HG02678 (cell line): ENCODE measurements around the gene ZNF827.

Source experiments
- ATAC-seq: cut with Tn5 transposase; IDR thresholded peaks from one replicate; pipeline ENCODE4 v1.9.1; 2021; ENCODE audit warnings: mild to moderate bottlenecking, moderate library complexity; ENCODE audit not compliant: unreplicated experiment

The ZNF827 gene

DNA sequence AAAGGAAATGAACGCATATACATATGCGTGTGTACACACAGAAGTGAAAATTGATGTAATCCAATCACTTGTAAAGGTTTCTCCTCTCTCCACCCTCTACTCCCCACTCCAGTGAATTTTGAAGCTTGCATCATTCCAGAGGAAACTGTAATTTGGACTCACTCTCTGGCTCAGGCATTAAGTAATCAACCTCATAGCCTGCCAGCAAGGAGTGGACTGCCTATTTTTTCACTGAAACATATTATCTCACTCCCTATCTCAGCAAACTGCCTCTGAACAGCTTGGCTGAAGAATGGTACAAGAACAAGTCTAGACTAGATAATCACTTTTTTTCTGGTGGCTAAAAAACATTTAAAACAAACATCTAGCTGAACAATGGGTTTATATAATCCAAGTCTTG lies 134.5 kb downstream of the ZNF827 start:
- ATAC-seq = no peak

DNA sequence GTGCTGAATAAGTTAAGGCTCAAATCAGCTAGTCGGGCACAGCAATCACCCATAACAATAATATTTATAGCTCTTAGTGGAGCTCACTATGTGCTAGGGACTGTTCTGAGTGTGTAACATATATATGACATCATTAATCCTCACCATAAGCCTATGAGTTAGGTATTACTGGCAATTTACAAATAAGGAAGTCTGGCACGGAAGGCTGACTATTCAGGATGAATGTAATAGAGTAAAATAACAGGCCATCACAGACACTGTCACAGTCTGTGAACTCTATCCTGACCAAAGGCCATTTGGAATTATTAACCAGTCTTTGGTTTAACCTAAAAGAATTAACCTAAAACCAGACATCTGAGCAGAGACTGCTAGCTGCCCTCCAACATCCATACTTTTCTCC lies 139.4 kb downstream of the ZNF827 start:
- ATAC-seq = no peak

DNA sequence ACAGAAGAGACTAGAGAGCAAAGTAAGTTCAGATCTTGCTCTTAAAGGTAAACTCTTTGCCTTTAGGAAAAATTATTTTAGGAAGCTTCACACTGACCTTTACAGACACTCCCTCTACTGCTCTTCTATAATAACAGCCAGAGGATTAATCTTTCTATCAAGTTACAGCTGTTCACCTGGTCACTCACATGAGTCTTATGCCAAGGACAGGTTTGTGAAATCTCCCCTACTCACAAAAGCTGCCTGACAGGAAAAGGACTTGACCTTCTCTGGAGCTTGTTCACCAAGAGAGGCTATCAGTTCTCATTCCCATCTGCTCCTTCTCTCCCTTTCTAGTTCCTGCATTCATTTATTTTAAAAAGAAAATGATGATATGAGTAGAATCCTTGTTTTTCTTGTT lies 141.3 kb downstream of the ZNF827 start:
- ATAC-seq = no peak

DNA sequence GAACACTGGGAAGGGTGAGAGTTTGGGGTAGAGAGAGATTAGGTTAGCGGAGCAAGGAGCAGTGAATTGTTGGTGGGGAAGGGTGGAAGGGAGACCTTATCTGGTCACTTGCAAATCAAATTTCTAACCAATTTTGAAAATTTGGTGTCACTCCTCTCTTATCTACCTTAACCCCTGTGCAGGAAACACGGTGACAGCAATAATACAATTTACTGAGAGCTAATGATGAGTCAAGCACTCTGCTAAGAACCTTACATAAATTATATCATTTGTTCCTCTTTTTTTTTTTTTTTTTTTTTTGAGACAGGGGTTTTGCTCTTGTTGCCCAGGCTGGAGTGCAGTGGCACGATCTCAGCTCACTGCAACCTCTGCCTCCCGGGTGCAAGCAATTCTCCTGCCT lies 142.3 kb downstream of the ZNF827 start:
- no peak for ATAC-seq

DNA sequence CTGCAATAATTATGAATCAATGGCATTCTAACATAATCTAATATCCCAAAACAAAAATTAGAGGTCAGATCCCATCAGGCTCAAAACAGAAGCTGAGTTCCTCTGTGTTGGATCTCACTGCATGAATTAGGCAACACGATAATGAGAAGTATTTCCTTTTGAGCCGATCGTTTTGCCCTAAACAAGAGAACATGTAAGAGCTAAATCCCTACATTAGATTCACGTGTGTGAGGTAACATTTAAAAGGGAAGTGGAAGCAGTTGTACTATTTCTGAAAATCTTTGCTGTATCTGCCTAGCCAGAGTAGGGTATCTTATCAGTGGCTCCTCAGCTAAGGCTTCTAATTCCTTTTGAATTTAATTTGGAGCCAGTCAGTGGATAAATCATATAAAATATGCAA lies 143.1 kb downstream of the ZNF827 start:
- ATAC-seq = no peak

DNA sequence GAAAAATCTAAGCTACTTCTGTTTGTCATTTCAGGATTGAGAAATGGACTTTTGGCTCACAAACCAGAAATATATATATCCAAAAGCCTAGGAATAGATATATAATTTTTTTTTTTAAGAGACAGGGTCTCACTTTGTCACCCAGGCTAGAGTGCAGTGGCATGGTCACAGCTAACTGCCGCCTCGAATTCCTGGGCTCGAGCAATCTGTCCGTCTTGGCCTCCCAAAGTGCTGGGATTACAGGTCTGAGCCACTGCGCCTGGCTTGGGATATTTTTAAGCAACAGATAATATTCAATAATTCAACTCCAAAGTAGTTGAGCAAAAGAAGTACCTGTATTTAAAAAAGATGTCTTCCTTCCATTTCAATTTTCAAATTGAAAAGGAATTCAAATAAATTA lies 146.2 kb downstream of the ZNF827 start:
- ATAC-seq = no peak

DNA sequence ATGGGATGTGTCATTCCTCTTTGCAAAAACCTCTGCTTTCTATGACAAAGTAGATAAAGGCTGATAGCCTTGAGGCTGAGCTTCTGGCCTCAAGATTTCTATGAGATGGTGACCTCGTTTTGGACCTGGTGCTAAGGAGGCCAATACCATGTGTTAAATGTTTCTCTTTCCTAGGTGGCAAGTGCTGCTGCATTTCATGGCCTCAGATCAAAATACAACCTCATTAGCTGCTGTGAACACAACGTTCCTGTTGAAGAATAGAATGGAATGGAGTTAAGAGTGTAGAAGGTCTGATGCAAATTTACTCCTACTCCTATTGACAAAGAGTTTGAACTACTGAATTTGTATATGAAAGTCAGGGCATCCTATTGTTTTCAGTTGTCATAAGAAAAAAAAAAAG lies 146.6 kb downstream of the ZNF827 start:
- ATAC-seq = no peak

DNA sequence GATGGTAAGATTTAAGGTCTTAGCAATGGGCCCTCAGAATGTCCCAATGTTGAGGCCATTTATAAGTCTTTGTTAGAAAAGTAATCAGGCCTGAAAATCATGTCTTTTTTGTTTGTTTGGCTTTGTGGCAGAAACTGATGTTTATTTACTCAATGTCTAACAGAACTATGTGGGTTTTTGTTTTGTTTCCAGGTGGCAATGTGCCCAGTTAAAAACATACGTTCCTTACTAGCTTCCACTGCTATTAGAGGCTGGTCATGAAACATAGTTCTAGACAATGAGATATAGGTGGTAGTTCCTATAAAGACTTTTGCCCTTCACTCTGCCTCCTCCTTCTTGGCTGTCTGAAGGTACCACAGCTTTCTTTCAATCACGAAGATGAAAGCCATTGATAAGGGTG lies 149.9 kb downstream of the ZNF827 start:
- no peak for ATAC-seq

DNA sequence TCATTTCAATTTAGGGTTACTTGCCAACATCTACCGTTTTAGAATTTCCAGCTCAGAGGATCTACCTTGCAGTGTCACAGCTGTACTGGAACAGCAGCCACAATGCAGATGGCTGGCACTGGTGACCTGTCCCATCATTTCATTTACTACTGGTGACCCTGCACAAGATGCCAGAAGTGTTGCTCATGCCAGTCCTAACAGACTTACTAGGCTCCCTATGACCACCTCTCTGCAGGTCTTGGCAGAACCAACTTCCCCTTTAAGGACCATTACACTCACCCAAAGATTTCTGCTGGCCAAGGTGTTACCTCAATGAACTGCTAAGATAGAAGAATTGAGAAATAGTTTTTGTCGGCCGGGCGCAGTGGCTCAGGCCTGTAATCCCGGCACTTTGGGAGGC lies 151.8 kb downstream of the ZNF827 start:
- no peak for ATAC-seq

DNA sequence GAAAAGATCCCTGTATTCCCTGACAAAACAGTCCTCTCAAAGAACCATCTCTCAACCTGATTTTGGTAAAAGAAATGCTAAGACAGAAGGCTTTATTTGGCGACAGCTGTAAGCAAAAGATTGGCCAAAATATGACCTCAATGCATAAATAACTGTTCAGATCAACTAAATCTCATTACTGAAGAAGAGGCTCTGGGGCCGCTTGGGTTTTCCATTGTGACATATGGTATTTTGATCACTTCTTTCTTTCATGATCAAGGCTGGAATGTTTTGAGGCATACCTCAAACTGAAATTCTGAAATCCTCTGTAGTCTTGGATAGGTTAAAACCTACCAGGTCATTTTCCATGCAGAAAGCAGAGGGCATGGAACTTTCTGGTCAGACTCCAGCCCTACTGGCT lies 152.4 kb downstream of the ZNF827 start:
- no peak for ATAC-seq

DNA sequence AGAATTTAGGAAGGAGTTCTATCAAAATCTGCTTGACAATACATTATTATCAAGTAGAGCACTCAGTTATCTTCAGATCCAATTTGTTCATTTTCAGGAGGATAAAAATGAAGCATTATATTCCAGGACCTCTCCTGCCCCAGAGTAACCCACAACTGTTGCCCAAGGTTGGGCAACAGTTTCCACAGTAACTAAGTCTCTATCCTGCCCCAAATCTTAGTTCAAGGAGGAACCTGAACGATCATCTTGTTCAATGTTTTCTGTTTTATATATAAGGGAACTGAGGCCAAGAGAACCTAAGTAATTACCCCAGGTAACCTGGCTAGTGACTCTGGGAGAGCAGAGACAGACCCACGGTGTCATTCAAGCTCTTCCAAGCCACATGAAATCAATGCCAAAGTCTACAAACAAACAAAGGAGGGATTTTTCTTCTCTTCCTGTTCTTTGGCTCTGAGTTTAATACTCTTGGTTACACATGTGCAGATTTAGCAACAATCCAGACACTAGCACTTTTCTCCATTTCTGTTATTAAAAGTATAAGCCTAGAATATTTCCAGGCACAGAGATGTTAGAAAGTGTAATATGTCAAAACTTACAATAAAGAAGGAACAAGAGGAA lies 153.1 kb downstream of the ZNF827 start:
- ATAC-seq = no peak

DNA sequence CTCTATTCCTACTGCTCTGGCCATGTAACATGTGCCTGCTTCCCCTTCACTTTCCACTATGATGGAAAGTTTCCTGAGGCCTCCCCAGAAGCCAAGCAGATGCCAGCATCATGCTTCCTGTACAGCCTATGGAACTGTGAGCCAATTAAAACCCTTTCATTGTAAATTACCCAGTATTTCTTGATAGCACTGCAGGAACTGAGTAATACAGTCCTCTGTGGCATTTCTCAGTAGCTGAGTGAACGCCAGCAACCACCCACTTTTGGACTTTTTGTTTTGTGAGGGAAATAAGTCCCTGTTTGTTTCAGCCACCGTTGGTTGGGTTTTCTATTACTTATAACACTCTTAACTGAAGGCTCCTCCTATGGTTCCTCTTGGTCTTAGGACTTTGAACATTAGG lies 154.6 kb downstream of the ZNF827 start:
- no peak for ATAC-seq

DNA sequence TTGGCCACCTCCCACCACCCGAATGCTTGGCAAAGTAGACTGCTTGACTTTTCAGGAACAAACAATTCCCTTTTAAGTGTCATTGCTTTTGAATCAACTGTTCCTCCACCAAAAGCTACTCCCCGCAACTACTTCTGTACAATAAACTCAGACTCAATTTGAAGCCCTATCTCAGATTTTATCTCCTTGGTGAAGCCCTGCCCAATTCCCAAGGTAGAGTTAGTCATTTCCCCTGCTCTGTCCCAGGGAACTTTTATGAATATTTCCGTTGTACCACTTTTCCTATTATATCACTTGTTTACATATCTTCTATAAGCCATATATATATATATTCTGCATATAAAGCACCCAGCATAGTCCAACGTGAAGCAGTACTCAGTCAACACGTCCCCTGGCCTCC lies 155.9 kb downstream of the ZNF827 start:
- ATAC-seq = no peak

DNA sequence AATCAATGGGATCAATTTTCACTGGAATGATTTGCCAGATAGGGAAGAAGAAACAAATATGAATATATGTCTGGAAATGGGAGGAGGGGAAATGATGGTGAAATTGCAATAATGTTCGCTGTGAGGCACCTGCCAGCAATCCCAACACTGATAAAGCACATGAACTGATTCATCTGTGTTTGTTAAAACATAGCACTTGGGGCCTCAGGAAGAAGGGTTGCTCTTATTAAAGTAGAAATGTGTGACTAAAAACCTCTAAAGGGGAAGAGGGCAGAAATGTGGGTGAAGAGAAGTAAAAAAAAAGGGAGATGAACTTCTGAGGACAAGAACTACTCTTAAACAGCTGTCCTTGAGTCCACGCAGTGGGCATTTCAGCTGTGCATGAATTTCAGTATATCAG lies 157.3 kb downstream of the ZNF827 start:
- no peak for ATAC-seq

DNA sequence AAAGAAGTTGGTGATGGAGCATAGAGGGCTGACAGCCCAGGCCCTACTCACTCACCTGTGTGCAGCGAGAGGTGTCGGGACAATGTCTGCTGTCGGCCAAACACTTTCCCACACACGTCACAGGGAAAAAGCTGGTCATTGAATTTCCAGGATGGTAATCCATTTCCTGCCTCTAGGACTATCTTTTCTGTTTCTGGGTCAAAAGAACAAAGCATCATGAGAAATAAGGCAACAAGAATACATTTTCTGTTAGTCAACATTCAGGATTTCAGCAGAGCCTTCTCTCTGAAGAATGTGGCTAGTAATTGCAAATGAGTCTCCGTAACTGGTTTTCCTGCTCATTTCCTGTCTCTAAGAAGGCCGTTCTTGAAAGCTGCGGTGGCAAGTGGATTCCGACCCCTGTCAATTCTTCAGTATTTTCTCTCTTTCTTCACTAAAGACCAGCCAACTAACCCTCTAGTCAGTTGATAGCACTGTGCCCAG lies 159.3 kb downstream of the ZNF827 start:
- no peak for ATAC-seq

DNA sequence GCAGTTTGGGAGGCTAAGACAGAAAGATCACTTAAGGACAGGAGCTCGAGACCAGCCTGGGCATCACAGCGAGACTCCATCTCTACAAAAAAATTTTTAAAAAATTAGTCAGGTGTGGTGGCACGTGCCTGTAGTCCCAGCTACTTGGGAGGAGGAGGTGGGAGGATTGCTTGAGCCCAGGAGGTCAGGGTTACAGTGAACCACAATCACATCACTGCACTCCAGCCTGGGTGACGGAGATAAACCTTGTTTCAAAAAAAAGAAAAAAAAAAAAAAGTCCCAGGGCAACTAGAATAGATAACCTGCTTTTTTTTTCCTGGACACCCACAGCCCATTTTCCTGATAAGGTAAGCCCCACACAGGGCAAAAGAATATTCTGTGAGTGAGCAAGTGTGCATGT lies 162.4 kb downstream of the ZNF827 start:
- no peak for ATAC-seq

DNA sequence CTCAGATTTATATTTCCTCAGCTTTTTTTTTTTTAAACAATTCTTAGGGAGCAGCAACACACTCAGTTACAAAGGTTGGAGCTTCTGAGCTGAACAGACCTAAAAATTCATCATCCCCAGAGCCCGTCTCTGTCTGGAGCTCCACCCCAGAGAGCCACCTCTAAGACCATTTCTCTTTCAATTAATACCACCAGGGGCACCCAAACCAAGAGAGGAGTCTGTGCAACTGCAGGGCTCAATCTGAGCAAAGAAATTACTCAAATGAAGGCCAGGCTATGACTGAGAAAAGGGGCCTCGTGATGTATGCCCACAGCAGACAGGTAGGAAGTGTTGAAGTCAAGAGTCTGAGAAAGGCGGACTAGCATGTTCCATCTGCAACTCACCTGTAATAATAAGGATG lies 163.2 kb downstream of the ZNF827 start:
- no peak for ATAC-seq

DNA sequence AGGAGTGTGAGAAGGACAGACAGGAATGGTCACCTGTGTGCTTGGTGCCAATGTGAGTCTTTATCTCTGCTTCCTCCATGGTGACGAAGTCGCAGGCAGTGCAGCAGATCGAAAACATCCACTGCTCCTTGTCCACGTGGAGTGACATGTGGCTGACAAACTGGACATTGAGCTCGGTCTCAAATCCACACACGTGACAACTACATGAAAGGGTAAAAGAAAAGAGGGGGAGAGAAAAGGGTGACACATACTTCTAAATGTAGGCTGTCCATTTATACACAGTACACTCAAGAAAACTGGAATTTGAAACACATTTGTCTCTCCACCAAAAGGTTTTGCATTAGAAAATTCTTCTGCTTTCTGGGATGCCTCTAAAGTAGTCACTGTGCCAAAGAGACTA lies 164.2 kb downstream of the ZNF827 start:
- no peak for ATAC-seq

DNA sequence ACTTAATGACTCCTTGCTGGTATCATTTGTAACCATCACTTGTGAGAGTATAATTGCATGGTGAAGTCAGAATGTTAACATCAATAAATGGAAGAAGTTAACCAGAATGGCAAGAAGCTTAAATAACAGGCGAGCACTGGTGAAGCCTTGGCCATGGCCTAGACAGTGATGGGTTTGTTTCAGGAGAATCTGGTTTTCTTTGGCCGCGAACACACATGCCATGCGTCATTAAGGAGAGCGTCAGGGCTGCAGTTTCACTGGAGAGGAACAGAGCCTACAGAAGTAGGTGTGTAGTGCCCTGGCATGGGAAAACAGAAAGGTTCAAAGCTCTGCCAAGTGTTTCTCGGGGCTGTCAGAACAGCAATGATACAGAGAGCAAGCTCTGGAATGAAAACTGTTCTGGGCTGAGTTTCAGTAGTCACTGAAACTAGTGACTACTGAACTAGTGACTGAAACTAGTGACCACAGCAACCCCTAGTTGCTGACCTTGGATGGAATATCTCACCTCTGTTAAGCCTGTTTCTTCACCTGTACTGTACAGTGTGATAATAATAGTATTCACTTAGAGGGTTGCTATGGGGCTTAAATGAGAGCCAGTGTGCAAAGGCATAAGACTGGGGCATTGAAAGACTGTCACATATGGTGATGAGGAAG lies 164.9 kb downstream of the ZNF827 start:
- peak; percentile 94 for ATAC-seq

DNA sequence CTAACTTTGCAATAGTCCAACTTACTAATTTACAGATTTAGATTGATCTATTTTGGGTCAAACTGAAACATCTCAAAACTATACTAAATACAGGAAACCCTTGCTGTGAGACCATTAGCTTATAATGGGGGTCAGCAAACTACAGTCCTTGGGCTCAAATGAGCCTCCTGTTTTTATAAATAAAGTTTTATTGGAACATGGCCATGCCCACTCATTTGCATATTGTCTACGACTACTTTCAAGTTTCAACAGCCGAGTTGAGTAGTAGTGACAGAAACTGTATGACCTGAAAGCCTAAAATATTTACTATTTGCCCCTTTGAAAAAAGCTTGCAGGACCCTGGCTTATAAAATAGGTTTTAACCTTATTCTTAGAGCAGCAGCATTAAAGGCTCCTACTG lies 166.3 kb downstream of the ZNF827 start:
- no peak for ATAC-seq

DNA sequence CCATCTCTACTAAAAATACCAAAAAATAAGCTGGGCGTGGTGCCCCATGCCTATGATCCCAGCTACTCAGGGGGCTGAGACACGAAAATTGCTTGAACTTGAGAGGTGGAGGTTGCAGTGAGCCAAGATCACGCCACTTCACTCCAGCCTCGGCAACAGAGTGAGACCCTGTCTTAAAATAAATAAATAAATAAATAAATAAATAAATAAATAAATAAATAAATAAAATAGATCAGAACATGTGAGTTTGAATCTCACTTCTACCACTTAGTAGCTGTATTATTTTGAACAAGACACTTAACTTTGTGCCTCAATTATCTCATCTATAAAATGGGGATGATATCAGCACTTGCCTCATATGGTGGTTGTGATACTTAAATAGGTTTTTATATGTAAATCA lies 168.5 kb downstream of the ZNF827 start:
- ATAC-seq = no peak

DNA sequence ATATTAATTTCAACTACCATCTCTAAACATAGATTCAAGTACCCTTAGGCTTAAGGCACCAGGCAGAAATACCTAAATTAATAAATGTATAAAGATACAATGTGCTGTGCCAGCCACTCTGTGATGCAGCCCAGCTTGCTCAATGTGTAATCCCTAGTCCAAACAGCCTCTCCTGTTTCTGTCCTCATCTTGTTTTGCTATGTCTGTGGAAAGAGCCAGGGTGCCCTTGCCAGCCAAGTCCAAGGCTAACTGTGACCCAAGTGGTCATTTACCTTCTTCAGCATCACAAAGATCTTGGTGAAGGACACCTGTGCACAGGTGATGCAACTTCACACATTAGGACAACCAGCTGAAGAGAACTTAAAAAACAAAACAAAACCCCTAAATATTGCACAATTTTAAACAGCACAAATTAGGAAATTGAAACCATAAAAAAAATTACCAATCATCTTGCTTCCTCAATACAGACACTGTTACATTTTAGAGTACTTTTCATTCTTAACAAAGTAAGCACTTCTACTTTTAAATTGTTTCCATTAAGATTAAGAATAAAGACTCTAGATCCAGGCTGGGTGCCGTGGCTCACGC lies 169.1 kb downstream of the ZNF827 start:
- no peak for ATAC-seq

DNA sequence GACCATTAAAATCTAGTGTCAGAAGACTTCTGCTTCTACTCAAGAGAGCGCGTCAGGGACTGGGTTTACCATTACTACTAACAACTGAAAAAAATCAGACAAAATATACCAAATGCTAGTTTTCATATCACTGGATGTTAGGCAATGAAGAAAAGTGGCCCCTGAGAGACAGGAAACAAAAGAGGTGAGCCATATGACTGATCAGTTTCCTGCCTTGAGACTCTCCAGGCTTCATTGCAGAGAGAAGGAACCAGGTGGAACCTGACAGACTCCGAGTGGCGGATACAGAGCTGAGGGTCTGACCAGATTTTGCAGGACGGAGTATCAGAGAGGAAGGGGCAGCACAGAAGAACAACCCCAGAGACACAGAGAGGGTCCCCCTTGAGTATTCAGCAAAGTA lies 172.3 kb downstream of the ZNF827 start:
- ATAC-seq = no peak
